ENCODE results near the gene TMCO4. TPM values are rescaled to one million over a fixed set of nuclear protein-coding genes. Genes with fewer than 3 reads are reported as not detected.
A peak's percentile ranks its signal among the peaks of the same experiment; 100 is the strongest.

TMCO4 gene
- polyA plus RNA-seq, 1 experiment: 10.1 TPM

DNA sequence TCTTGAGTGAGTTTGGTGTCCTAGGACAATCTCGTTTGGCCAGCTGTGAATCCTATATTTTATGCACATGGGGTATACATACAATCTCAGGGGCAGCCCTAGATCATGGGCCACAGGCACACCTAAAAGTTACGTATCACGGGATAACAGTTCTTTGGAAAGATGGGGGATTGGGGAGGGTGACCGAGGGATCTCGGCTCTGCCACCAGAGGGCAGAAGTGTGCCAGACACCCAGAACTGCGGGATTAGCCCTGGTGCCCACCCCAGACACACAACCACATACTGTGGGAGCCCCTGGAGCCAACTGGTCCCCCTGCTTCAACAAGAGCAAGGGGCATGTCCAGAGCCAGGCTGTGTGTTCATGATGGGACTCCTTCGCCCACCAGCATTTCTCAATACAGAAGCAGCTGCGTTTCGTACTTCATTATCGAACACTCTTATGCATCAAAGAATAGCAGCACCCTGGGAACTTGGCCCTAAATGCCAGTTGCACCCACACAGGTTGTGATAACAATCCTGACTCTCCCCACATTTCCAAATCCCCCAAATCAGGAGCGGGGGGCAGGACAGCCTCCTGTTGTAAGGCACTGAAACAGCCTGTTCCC, 37.4 kb downstream of the TMCO4 start:
- H3K9me3 ChIP-seq (ENCODE audit: control insufficient read depth, insufficient read depth, low read length): no peaks in the 10 kb centered on the region
- no peak overlapping the region for H3K27ac ChIP-seq (ENCODE audit: low read depth, low read length)
- ChIA-PET POLR2A (no interaction called here), CTCF (interaction anchor here (0.6 to 2.6 kb wide), 13 partner anchors 15 to 450 kb away, joined by 3 to 11 read pairs (median 3); partner anchors contain the start of gene OTUD3)
- H3K27me3 ChIP-seq (ENCODE audit: control insufficient read depth, insufficient read depth, low read length): no peaks in the 10 kb centered on the region
- DNase-seq (ENCODE audit: low read depth, low spot score): no peak
- H3K4me3 ChIP-seq (ENCODE audit: low read depth, low read length): no peak overlapping the region
- TF ChIP-seq, protein P1, sequence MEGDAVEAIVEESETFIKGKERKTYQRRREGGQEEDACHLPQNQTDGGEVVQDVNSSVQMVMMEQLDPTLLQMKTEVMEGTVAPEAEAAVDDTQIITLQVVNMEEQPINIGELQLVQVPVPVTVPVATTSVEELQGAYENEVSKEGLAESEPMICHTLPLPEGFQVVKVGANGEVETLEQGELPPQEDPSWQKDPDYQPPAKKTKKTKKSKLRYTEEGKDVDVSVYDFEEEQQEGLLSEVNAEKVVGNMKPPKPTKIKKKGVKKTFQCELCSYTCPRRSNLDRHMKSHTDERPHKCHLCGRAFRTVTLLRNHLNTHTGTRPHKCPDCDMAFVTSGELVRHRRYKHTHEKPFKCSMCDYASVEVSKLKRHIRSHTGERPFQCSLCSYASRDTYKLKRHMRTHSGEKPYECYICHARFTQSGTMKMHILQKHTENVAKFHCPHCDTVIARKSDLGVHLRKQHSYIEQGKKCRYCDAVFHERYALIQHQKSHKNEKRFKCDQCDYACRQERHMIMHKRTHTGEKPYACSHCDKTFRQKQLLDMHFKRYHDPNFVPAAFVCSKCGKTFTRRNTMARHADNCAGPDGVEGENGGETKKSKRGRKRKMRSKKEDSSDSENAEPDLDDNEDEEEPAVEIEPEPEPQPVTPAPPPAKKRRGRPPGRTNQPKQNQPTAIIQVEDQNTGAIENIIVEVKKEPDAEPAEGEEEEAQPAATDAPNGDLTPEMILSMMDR (IDR thresholded peaks at IDR 0.05; ENCODE audit: low read depth, low read length): peak; percentile 81

DNA sequence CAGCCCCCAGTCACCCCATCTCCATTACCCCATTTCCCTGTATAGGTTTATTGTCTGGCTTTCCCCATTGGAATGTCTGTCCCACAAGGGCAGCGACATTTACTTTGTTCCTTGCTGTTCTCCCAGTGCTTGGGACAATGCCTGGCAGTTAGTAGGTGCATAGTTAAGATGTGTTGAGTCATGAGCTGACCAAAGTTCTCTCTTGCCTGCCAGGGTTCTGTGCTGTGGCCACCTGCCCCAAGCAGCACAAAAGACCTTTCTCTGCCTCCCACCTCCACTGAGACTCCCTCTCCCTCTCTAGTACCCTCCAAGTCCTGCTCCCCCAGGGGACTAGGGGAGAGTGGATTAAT, 40.0 kb downstream of the TMCO4 start:
- no peak for DNase-seq (ENCODE audit: low read depth, low spot score)
- POLR2A ChIA-PET: interaction anchor here (0.9 kb wide), 1 partner anchor 24 kb away, joined by 4 read pairs; no protein-coding TSS in a partner anchor
- TF ChIP-seq, protein P1 (IDR thresholded peaks at IDR 0.05; ENCODE audit: low read depth, low read length): no peak
- no peak overlapping the region for H3K27ac ChIP-seq (ENCODE audit: low read depth, low read length)
- no peaks in the 10 kb centered on the region for H3K27me3 ChIP-seq (ENCODE audit: control insufficient read depth, insufficient read depth, low read length)
- H3K9me3 ChIP-seq (ENCODE audit: control insufficient read depth, insufficient read depth, low read length): no peaks in the 10 kb centered on the region
- H3K4me3 ChIP-seq (ENCODE audit: low read depth, low read length): no peak overlapping the region
- CTCF ChIA-PET: interaction anchor here (1.3 to 1.5 kb wide), 2 partner anchors 55 to 122 kb away, joined by 3 to 6 read pairs; partner anchors contain the start of gene OTUD3

DNA sequence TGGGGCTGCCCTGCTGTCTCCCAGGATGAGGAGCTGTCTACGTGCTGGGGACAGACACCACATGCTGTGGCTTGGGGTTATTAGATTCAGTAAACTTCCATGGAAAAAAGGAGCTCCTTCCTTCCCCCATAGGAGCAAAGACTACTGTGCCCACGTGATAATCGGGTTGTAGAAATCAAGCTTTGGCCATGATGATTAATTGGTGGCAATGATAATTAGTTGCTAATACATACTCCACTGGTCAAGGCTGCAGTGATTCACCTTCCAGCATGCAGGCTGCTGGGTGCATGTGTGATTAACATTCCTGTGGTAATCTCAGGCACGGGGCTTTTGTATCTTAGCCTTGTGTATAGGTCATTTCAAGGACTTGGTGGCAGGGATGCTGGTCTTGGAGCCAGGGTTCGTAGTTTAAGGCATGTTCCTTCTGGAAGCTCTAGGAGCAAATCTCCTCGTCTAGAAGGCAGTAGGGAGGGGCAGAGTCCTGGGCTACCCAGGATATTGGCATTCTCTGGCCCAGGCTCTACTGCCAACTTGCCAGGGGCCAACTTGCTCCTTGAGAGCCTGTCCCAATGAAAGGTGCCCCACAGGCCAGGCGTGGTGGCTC, 41.4 kb downstream of the TMCO4 start:
- Histone ChIP-seq H3K4me3 (ENCODE audit: low read depth, low read length) (no peak overlapping the region), H3K27me3 (ENCODE audit: control insufficient read depth, insufficient read depth, low read length) (no peaks in the 10 kb centered on the region), H3K27ac (ENCODE audit: low read depth, low read length) (no peak overlapping the region), H3K9me3 (ENCODE audit: control insufficient read depth, insufficient read depth, low read length) (no peaks in the 10 kb centered on the region)
- TF ChIP-seq, protein P1 (IDR thresholded peaks at IDR 0.05; ENCODE audit: low read depth, low read length): no peak
- DNase-seq (ENCODE audit: low read depth, low spot score): peak; percentile 59
- POLR2A ChIA-PET: interaction anchor here (0.6 to 1.1 kb wide), 3 partner anchors 7 to 153 kb away, joined by 3 to 7 read pairs (median 4); no protein-coding TSS in a partner anchor
- CTCF ChIA-PET: interaction anchor here (1.3 to 1.6 kb wide), 2 partner anchors 43 to 54 kb away, joined by 4 to 6 read pairs; no protein-coding TSS in a partner anchor

DNA sequence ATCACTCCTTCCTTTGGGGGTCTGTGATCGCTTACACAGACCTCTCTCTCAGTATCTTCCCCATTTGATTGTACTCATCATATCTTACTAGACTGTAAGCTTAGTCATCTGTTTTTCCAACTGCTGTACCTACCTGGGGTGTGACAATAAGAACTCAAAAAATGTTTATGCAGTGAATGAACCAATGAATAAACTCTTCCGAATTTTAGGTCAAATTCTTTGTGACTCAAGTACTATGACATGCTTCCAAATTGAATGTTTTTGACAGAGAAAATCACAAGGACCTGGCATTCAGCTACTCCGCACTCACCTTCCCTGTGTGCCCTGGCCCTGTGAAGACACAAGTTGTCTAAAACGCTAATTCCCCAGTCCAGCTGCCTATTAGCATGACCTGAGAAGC, 42.1 kb downstream of the TMCO4 start:
- no peak for DNase-seq (ENCODE audit: low read depth, low spot score)
- POLR2A ChIA-PET: interaction anchor here (0.6 to 1.1 kb wide), 3 partner anchors 8 to 154 kb away, joined by 3 to 7 read pairs (median 4); no protein-coding TSS in a partner anchor
- Histone ChIP-seq H3K27ac (ENCODE audit: low read depth, low read length) (no peak overlapping the region), H3K4me3 (ENCODE audit: low read depth, low read length) (no peak overlapping the region), H3K27me3 (ENCODE audit: control insufficient read depth, insufficient read depth, low read length) (no peaks in the 10 kb centered on the region), H3K9me3 (ENCODE audit: control insufficient read depth, insufficient read depth, low read length) (no peaks in the 10 kb centered on the region)
- TF ChIP-seq, protein P1 (IDR thresholded peaks at IDR 0.05; ENCODE audit: low read depth, low read length): no peak
- CTCF ChIA-PET: interaction anchor here (1.6 kb wide), 1 partner anchor 42 kb away, joined by 4 read pairs; no protein-coding TSS in a partner anchor

DNA sequence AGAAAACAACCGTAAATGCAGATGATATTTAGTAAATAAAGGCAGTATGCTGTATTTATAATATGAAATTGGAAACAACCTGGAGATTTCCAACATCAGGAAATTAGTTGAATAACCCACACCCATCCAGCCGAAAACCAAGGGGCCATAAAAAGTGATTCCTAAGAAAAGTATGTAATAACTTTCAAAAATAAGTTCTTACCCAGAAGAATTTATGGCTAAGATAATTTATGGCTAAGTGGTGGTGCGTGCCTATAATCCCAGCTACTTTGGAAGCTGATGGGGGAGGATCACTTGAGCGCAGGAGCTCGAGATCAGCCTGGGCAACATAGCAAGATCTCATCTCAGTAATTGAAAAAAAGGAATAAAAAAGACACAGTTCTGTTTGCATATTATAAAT, 43.2 kb downstream of the TMCO4 start:
- Histone ChIP-seq H3K4me3 (ENCODE audit: low read depth, low read length) (no peak overlapping the region), H3K9me3 (ENCODE audit: control insufficient read depth, insufficient read depth, low read length) (no peaks in the 10 kb centered on the region), H3K27me3 (ENCODE audit: control insufficient read depth, insufficient read depth, low read length) (no peaks in the 10 kb centered on the region), H3K27ac (ENCODE audit: low read depth, low read length) (no peak overlapping the region)
- ChIA-PET CTCF (no interaction called here), POLR2A (no interaction called here)
- TF ChIP-seq, protein P1 (IDR thresholded peaks at IDR 0.05; ENCODE audit: low read depth, low read length): no peak
- no peak for DNase-seq (ENCODE audit: low read depth, low spot score)
